ENCODE results near the gene PAGE4. TPM values are rescaled to one million over a fixed set of nuclear protein-coding genes. Genes with fewer than 3 reads are reported as not detected.

PAGE4 gene
- total RNA-seq, 1 experiment from 2014 or later: not detected

DNA sequence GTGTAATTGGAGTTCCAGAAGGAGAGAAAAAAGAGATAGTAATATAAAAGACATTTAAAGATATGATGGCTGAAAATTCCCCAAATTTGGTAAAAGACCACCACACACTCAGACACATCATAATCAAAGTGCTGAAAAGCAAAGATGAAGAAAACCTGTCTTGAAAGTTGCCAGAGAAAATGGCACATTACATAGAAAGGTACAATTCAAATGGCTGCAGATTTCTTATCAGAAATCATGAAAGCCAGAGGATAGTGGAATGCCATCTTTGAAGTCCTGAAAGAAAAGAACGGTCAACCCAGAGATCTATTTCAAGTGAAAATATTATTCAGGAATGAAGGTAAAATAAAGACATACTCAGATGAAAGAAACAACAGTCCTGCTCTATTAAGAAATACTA is 29.3 kb upstream of the PAGE4 start:
- POLR2A ChIA-PET: interaction anchor here (0.6 kb wide), 1 partner anchor 22 kb away, joined by 3 read pairs; no protein-coding TSS in a partner anchor
- no peak overlapping the region for H3K27ac Mint-ChIP-seq (ENCODE audit: low read depth, unreplicated experiment)
- BruUV-seq (replicated peaks): no TSS peak
- H3K4me1 Mint-ChIP-seq (ENCODE audit: insufficient read depth, unreplicated experiment): no peaks in the 10 kb centered on the region
- no peak for DNase-seq (ENCODE audit: unreplicated experiment)
- no peaks in the 10 kb centered on the region for H3K27me3 Mint-ChIP-seq (ENCODE audit: insufficient read depth, unreplicated experiment)
- peaks cover 18% of the 10 kb centered on the region for H3K9me3 Mint-ChIP-seq (ENCODE audit: unreplicated experiment)
- intact Hi-C loops (cut with micrococcal nuclease): no loop called here
- CTCF ChIA-PET: no interaction called here
- H3K36me3 Mint-ChIP-seq (ENCODE audit: insufficient read depth, unreplicated experiment): no peaks in the 10 kb centered on the region
- no peak overlapping the region for H3K4me3 Mint-ChIP-seq (ENCODE audit: unreplicated experiment)
- TF ChIP-seq CTCF (IDR thresholded peaks at IDR 0.05; ENCODE audit: unreplicated experiment): no peak

GRCh38 chrX:49809891-49810632 is 19.0 kb upstream of the PAGE4 start:
- no peak for TF ChIP-seq CTCF (IDR thresholded peaks at IDR 0.05; ENCODE audit: unreplicated experiment)
- Mint-ChIP-seq H3K9me3 (ENCODE audit: unreplicated experiment) (peaks cover 8% of the 10 kb centered on the region), H3K27ac (ENCODE audit: low read depth, unreplicated experiment) (no peak overlapping the region), H3K4me3 (ENCODE audit: unreplicated experiment) (no peak overlapping the region), H3K4me1 (ENCODE audit: insufficient read depth, unreplicated experiment) (no peaks in the 10 kb centered on the region), H3K36me3 (ENCODE audit: insufficient read depth, unreplicated experiment) (no peaks in the 10 kb centered on the region), H3K27me3 (ENCODE audit: insufficient read depth, unreplicated experiment) (no peaks in the 10 kb centered on the region)
- ChIA-PET POLR2A (no interaction called here), CTCF (no interaction called here)
- DNase-seq (ENCODE audit: unreplicated experiment): no peak
- intact Hi-C loops (cut with micrococcal nuclease): no loop called here
- BruUV-seq (replicated peaks): no TSS peak

DNA sequence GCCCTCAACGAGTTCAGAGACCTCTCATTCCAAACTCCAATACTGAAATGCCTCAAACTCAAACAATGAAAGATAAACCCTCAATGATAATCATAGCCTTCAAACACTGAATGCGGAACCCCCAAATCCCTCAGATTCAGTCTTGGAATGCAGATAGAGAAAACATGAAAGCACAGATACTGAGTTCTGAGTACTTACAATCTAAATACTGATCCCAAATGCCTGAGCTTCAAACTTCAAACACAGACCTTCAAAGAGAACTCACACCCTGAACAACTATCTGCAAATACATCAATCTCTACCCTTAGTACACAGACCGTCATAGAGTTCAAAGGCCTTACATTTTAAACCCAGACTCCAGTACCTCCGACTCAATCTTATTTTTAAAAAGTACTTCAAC is 16.9 kb upstream of the PAGE4 start:
- Mint-ChIP-seq H3K27ac (ENCODE audit: low read depth, unreplicated experiment) (no peak overlapping the region), H3K4me1 (ENCODE audit: insufficient read depth, unreplicated experiment) (no peaks in the 10 kb centered on the region), H3K27me3 (ENCODE audit: insufficient read depth, unreplicated experiment) (no peaks in the 10 kb centered on the region), H3K4me3 (ENCODE audit: unreplicated experiment) (no peak overlapping the region), H3K36me3 (ENCODE audit: insufficient read depth, unreplicated experiment) (no peaks in the 10 kb centered on the region), H3K9me3 (ENCODE audit: unreplicated experiment) (no peaks in the 10 kb centered on the region)
- POLR2A ChIA-PET: no interaction called here
- DNase-seq (ENCODE audit: unreplicated experiment): no peak
- TF ChIP-seq CTCF (IDR thresholded peaks at IDR 0.05; ENCODE audit: unreplicated experiment): no peak
- CTCF ChIA-PET: interaction anchor here (0.7 kb wide), 1 partner anchor 1847 kb away, joined by 3 read pairs; no protein-coding TSS in a partner anchor
- intact Hi-C loops (cut with micrococcal nuclease): no loop called here
- no TSS peak for BruUV-seq (replicated peaks)

GRCh38 chrX:49816435-49816834 is 12.7 kb upstream of the PAGE4 start:
- CTCF ChIA-PET: no interaction called here
- no TSS peak for BruUV-seq (replicated peaks)
- Mint-ChIP-seq H3K9me3 (ENCODE audit: unreplicated experiment) (no peaks in the 10 kb centered on the region), H3K27me3 (ENCODE audit: insufficient read depth, unreplicated experiment) (no peaks in the 10 kb centered on the region), H3K27ac (ENCODE audit: low read depth, unreplicated experiment) (no peak overlapping the region), H3K36me3 (ENCODE audit: insufficient read depth, unreplicated experiment) (no peaks in the 10 kb centered on the region), H3K4me3 (ENCODE audit: unreplicated experiment) (no peak overlapping the region), H3K4me1 (ENCODE audit: insufficient read depth, unreplicated experiment) (no peaks in the 10 kb centered on the region)
- POLR2A ChIA-PET: no interaction called here
- intact Hi-C loops (cut with micrococcal nuclease): no loop called here
- DNase-seq (ENCODE audit: unreplicated experiment): no peak
- TF ChIP-seq CTCF (IDR thresholded peaks at IDR 0.05; ENCODE audit: unreplicated experiment): no peak

All from MCF 10A (cell line).